ENCODE data around the gene TIAM1.

The TIAM1 gene

GRCh38 chr21:31156662-31157061 lies 187.4 kb downstream of the TIAM1 start:
- FAIRE-seq (no peak), DNase-seq (ENCODE audit: extremely low spot score, insufficient read length, low read depth) (no peak)

DNA sequence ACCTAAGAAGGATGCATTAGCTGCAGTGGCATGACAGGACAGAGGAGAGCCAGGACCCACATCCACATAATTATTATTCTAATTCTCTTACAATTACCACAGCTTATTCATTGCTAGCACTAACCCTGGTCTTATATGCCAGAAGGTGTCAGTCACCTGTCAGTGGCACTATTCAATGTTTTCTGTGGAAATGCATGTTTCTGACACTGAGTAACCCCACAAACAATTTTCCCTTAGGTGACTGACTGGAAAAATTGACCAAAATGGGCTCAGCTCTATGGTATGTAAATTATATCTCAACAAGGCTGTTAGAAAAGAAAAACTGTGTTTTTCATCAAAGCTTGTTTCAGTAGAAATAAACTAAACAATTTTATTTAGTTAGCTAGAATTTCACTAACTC lies 187.9 kb downstream of the TIAM1 start:
- DNase-seq (ENCODE audit: extremely low spot score, insufficient read length, low read depth) (no peak), FAIRE-seq (no peak)

DNA sequence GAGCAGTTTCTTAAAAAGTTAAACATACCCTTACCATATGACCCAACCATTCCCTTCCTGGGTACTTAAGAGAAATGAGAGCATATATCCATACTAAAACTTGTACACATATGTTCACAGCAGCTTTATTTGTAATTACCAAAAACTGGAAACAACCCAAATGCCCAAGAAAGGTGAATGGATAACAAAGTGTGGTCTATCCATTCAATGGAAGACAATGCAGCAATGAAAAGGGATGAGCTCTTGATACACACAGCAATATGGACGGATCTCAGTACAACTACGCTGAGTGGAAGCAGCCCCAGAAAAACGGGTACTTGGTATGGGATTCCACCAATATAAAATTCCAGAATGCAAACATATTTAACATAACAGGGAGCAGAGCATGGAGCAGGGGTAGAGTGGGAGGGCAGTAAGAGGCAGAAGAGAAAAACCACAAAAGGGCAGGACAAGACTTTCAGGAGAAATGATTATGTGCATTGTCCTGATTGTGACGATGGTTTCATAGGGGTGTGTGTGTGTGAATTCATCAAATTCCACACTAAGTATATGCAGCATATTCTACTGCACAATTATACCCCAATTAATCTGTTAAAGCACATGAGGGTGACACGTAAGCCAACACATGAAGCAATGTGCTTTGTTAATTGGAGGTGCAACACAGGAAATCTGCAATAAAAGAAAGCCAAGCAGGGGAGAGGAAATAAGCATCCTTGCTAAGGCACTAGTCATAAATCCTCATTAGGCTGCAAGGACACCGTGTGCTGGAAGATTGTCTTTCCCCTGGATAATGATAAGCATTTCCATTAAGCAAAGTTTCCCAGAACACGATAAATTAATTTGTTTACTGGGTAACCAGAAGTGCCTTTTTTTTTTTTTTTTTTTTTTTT lies 192.7 kb downstream of the TIAM1 start:
- FAIRE-seq (no peak), DNase-seq (ENCODE audit: extremely low spot score, insufficient read length, low read depth) (no peak)

DNA sequence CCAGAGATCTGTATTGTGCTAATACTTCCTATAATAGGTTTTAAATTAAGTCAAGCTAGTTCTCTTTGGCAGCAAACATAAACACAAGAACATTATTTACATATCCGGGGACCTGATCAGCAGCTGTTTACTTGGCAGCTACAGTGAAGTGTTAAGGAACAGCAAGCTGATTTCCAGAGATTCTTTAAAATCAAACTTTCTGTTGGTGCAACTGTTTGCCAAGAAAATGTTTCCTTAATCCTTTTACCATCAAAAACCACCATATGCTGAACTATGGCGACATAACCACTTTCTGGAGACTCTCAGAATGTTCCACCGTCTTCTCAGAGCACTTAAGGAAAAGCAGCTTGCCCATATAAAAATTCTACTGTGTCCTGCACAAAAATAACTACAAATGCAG lies 198.8 kb downstream of the TIAM1 start:
- FAIRE-seq = no peak

GRCh38 chr21:31143036-31143435 lies 201.0 kb downstream of the TIAM1 start:
- DNase-seq (ENCODE audit: extremely low spot score, insufficient read length, low read depth) = no peak
- no peak for FAIRE-seq

More for the DNA sequence above, 198.8 kb downstream of the TIAM1 start:
- DNase-seq (ENCODE audit: extremely low spot score, insufficient read length, low read depth) = no peak

GRCh38 chr21:31142600-31142999 lies 201.5 kb downstream of the TIAM1 start:
- FAIRE-seq (no peak), DNase-seq (ENCODE audit: extremely low spot score, insufficient read length, low read depth) (no peak)

GRCh38 chr21:31141389-31142000 lies 202.6 kb downstream of the TIAM1 start:
- FAIRE-seq (no peak), DNase-seq (ENCODE audit: extremely low spot score, insufficient read length, low read depth) (no peak)

DNA sequence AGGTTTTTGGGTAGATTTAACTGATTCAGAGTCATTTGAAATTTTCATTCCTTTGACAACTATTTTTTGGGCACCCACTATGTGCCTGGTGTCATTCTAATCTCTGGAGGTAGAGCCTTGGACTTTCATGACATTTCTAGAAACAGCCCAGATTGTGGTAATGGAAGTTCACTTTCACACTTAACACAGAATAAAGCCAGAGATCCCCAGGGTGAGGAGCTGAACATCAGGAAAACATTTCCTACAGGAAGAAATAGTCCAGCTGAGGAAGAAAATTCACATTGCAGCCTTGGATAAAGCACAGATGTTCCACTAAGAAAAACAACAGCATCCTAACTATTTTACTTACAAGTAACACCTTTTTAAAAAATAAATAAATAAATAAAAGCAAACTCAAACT lies 203.4 kb downstream of the TIAM1 start:
- DNase-seq (ENCODE audit: extremely low spot score, insufficient read length, low read depth) = no peak
- FAIRE-seq = no peak

GRCh38 chr21:31140025-31140424 lies 204.0 kb downstream of the TIAM1 start:
- no peak for DNase-seq (ENCODE audit: extremely low spot score, insufficient read length, low read depth)
- no peak for FAIRE-seq

GRCh38 chr21:31137960-31138359 lies 206.1 kb downstream of the TIAM1 start:
- DNase-seq (ENCODE audit: extremely low spot score, insufficient read length, low read depth) = no peak
- FAIRE-seq = no peak

GRCh38 chr21:31136891-31137290 lies 207.2 kb downstream of the TIAM1 start:
- DNase-seq (ENCODE audit: extremely low spot score, insufficient read length, low read depth) = no peak
- FAIRE-seq = no peak

DNA sequence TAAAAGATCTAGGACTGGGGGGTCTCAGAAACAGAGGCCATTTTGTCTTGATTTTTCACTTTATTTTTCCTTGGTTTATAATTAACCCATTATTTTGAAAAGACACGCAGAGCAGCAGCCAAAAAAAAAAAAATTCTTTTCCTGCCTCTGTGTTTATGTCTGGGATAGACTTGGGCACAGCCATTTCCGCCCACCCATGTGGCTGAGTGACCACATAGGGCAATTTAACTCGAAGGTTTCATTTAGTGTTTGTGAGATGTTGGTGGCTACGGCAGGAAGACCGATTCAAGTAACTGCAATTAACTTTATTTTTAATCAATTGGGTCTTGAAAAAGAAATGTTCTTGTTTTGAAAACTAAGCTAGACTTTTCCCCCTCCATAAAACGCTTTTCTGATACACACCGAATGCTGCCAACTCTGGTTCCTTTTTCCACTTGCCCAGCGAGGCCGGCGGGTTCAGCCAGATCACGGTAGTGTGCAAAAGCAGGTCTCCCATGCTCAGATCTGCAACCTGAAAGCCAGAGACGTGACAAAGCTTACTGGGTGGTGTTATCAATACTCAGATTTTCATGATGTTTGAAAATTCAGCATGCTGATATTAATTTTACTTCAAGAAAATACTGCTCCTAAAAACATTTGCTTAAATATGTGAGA lies 208.4 kb downstream of the TIAM1 start:
- FAIRE-seq = no peak
- no peak for DNase-seq (ENCODE audit: extremely low spot score, insufficient read length, low read depth)

DNA sequence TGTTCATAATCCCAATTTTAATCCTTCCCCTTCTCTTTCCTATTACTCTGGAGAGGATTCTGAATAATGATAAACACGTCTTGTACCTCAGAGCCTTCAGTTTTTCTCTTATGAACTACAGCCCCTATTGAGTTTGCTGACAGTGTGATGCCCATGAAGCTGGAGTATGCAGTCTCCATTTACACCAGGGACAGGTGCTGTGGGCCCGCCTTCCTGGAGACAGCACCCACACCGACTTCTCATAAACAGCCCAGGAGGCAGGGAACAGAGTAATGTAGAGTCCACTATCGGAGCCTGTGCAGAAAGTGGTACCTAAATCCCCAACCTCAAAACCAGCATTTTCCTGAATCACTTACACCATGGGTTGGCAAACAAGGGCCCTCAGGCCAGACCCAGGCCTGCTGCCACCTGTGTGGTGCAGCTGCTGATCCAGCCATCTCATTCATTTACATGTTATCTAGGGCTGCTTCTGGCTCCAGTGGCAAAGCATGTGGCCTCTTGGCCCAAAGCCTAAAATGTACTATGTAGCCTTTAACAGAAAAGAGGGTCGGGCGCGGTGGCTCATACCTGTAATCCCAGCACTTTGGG lies 210.7 kb downstream of the TIAM1 start:
- FAIRE-seq (no peak), DNase-seq (ENCODE audit: extremely low spot score, insufficient read length, low read depth) (no peak)

DNA sequence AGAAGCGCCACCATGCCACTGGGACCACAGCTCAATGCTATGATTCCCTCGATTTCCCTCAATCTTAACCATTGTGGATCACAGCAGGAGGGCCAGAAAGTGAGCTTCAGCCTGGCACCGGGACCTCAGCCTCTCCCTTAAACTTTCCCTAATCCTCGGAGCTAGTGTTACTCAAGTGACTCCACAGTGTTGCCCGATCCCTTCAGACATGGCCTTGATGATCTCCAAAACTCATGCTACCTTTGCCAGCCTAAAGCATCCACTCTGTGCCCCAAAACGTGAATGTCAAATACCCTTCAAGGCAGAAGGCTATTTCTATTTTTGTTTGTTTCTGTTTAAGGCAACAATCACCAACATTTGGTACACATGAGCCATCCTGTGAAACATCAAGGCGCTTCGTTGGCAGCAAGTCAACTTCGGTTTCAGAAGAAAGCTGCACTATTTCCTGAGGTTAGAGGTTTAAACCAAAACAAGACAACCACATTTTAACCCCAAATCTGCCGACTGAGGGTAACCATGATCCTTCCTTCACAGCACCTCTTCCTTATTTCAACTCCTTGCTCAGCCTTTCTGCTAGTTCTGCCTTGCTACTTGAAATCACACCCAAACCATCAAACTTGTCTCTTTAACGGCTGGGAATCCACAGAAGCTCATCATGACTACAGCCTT lies 211.4 kb downstream of the TIAM1 start:
- DNase-seq (ENCODE audit: extremely low spot score, insufficient read length, low read depth) (peak; percentile 18), FAIRE-seq (peak; percentile 88)

- DNase-seq (ENCODE audit: extremely low spot score, insufficient read length, low read depth) (no peak), FAIRE-seq (no peak)
These were observed 213.2 kb downstream of the TIAM1 start for GRCh38 chr21:31130821-31131220.

DNA sequence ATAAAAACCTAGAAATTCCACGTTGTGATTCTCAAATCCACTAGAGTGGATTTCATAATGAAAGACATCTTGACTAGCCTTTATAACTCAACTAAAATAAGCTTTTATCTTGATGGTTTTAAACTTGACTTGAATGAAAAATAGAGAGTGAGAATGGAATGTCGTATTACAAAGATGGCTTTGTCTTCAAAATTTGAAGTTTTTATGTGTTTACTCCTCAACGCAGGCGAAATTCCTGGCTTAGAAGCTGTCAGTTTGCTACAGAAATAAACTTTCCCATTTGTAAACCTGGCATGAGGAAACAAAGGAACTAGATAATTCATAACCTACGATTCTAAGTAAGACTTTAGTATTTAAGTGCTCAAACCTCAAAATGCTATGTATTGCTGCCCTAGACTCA lies 215.8 kb downstream of the TIAM1 start:
- DNase-seq (ENCODE audit: extremely low spot score, insufficient read length, low read depth) (no peak), FAIRE-seq (no peak)

DNA sequence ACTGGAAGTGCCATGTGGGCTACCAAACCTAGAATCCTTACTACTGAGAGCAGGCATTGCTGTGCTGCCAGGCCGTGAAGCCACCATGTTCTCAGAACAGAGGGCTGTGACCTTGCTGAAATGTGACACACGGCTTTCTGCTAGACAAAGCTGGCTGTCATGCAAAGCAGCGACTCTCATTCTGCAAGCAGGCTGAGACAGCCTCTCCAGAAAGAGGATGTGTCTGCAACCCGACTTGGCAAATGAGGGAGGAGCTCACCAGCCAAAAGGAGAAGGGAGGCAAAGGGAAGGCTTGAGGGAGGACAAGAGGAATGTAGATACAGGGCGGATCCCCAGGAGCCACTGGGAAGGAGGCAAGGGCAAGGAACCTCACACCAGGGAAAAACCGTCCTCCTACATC lies 220.1 kb downstream of the TIAM1 start:
- no peak for FAIRE-seq
- DNase-seq (ENCODE audit: extremely low spot score, insufficient read length, low read depth) = no peak

GRCh38 chr21:31119199-31119598 lies 224.9 kb downstream of the TIAM1 start:
- DNase-seq (ENCODE audit: extremely low spot score, insufficient read length, low read depth) (no peak), FAIRE-seq (no peak)

- no peak for DNase-seq (ENCODE audit: extremely low spot score, insufficient read length, low read depth)
- FAIRE-seq = no peak
These were observed 226.7 kb downstream of the TIAM1 start for GRCh38 chr21:31117128-31117916.

Measured in GM18507 (cell line).